ENCODE measurements around the gene PPP2R1A. TPM values are rescaled to one million over a fixed set of nuclear protein-coding genes. Genes with fewer than 3 reads are reported as not detected.

PPP2R1A gene
- total RNA-seq = 234 and 274 TPM in 2 replicates

DNA sequence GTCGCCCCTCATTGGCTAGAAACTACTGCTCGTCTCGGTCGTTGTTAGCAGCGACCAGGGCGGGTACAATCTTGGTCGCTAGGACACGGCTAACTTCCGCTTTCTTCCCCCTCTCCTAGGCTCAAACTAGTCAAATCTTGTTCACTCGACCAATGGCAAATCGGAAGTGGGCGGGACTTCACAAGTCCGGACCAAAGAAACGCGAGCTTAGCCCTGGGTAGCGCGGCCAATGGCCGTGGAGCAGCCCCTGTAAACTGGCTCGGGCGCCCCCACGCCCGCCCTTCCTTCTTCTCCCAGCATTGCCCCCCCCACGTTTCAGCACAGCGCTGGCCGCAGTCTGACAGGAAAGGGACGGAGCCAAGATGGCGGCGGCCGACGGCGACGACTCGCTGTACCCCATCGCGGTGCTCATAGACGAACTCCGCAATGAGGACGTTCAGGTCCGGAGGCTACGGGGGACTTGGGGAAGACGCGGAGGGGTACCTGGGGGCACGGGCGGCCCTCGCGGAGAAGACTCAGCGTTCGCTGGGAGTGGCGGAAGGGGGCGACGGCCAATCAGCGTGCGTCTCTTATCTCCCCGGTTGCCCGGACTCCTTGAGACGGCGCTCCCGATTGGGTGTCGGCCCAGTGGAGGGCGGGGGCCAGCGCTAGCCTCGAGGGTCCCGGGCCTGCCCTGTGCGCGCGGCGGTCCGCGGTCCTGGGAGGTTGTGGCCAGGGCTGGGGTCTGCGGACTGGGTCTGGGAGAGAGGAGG, at the start of gene PPP2R1A:
Gene PPP2R1A (plus strand): TSS at position 318 of the 752 bp plus-strand sequence. CDS start 45 bp downstream, at position 363.

DNA sequence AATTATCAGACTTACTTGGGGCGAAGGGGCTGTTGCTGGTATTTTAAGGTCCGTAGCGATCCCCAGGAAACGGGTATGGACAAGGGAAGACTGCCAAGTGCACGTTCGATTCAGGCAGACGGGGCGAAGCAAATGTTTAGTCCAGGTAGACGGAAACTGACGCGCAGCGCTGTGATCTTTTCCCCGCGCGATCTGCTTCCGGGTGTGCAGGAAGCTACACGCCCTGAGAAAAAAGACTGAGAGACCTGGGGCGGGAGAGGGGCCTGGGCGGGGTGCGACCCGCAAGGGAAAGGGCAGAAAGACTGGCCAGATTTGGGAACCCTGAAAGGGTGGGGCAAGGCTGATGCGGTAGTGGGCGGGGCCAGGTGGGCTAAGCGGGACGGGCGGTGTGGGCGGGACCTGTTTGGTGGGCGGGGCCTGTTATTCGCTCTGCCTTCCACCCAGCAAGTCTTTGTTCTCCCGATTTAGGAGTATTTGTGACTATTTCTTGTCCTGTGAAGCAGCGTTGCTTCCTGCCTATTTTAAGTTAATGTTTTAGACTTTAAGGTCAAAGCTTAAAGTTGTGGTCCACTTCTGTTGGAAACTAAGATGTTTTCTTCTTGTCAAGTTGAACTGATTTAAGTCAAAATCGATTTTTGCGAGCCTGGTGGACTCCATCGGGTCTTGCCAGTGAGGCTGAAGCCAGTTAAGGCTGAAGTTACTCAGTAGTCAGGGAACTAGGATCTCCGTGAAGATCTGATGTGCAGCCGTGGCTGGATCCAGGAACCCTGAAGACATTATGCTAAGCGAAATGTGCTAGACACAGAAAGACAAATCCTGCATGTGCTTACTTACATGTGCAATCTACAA, 18.3 kb upstream of the PPP2R1A start, which contains the start of gene ZNF836:
Gene ZNF836 (minus strand): TSS at position 301 of the 849 bp plus-strand sequence. CDS start 3,549 bp downstream, outside the sequence.

DNA sequence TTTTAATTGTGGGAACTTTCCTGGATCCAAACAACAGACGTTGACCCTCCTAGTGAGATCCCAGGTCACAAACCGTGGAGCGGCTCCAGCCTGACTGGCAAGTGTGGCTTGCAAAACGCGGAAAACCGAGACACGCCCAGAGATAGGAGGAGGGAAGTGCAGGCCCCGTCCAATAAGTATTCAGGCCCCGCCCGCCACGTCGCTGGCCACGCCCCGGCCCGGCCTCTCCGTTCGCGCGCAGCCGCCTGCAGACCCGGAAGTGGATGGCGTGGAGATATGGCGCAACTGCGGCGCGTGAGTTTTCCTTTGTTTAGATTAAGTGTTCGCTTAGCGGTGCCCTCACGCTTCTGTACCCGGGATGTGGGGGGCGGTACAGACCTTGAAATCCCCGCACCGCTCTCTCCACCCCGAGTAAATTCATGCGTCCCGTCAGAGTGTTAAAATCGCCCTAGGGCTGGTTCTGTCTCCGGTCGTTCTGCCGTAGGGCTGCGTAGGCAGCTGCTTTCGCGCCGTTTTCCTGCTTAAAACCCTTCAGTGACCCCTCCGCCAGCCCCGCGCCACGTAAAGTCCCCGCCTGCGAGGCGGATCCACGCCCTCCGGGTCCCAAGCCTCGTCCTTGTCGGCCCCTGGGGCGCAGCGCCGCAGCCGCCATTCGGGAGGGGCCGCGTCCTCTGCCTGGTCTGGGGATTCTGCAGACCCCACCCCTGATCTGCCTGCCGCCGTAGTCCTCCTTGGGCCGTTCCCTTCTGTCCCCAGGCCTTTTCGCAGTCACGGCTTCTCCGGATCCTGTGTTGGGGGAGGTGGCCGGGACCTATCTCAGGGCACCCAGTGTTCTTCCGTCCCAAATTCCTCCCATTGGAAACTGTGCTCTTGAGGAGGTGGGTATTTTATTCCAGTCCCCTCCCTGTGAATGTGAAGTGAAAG, 79.7 kb downstream of the PPP2R1A start, which contains the start of gene ZNF766:
Gene ZNF766 (plus strand): TSS at position 250 of the 924 bp plus-strand sequence. CDS start 27 bp downstream, at position 277.

Other genes starting within 250 kb of the PPP2R1A start
- gene ZNF350, start 203.2 kb upstream of the PPP2R1A start, total RNA-seq = 0.98 and 2.4 TPM in 2 replicates
- 3.3 and 5.6 TPM in 2 replicates for gene ZNF615, start 181.8 kb upstream of the PPP2R1A start, total RNA-seq
- 7.2 and 7.9 TPM in 2 replicates for gene ZNF614, start 161.7 kb upstream of the PPP2R1A start, total RNA-seq
- gene ZNF432, start 141.2 kb upstream of the PPP2R1A start, total RNA-seq = 2.4 and 5.6 TPM in 2 replicates
- 3.3 and 7.5 TPM in 2 replicates for gene ZNF841, start 94.3 kb upstream of the PPP2R1A start, total RNA-seq
- gene ZNF616, start 50.1 kb upstream of the PPP2R1A start, total RNA-seq = 3.5 and 5.6 TPM in 2 replicates
- 3.3 and 6.3 TPM in 2 replicates for gene ZNF836, start 18.4 kb upstream of the PPP2R1A start, total RNA-seq
- gene ZNF766, start 79.5 kb downstream of the PPP2R1A start, total RNA-seq = 5.5 and 6.8 TPM in 2 replicates
- 14.2 and 21.0 TPM in 2 replicates for gene ZNF480, start 107.1 kb downstream of the PPP2R1A start, total RNA-seq
- 0.33 and 0.63 TPM in 2 replicates for gene ZNF610, start 146.2 kb downstream of the PPP2R1A start, total RNA-seq
- gene ZNF880, start 179.9 kb downstream of the PPP2R1A start, total RNA-seq = 5.6 and 7.3 TPM in 2 replicates
- gene ZNF528, start 207.8 kb downstream of the PPP2R1A start, total RNA-seq = 2.4 and 3.9 TPM in 2 replicates
- gene ZNF534, start 239.1 kb downstream of the PPP2R1A start, total RNA-seq = not detected in 2 replicates

Measured in airway epithelial cell (primary cell).